Measurements from ENCODE around the gene PARVA. TPM values are rescaled to one million over a fixed set of nuclear protein-coding genes. Genes with fewer than 3 reads are reported as not detected.

The PARVA gene
- total RNA-seq, 4 donors from 2014 or later: 167 to 245 (median 240) TPM

DNA sequence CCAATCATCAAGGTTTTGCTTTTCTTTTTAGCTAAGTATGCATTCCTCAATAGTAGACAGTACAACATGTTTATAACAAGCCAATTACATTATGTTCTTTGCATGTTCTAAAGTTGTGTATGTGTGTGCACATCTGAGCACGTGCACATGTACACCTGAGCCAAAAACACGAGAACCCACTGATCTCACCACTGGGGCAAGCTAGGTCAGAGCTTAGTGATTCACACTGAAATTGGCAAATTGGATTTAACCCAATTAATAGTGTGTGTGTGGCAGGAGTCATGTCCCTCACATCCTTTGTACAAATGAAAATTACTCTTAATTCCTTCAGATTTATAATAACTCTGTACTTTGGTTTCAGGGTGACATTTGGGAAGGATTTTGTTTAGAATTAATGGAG lies 151.1 kb downstream of the PARVA start:
- H3K36me3 ChIP-seq: peaks cover 0 to 88% of the 10 kb centered on the region in 2 donors
- no peaks in the 10 kb centered on the region for H3K9me3 ChIP-seq
- WGBS, 2 donors (ENCODE audit: low coverage in 1 of 2): 75 to 100% methylated on average over 1 to 2 of the region's 2 CpGs
- ATAC-seq: no peak
- H3K4me3 ChIP-seq: no peak overlapping the region
- TF ChIP-seq POLR2A (IDR thresholded peaks at IDR 0.05) (no peak), POLR2AphosphoS5 (IDR thresholded peaks at IDR 0.05) (peak; percentile 36), EP300 (IDR thresholded peaks at IDR 0.05) (no peak)
- peak overlapping the region in 1 of 4 donors; percentile 13 for H3K27ac ChIP-seq
- H3K27me3 ChIP-seq: no peaks in the 10 kb centered on the region
- peaks cover 0 to 65% (median 6%) of the 10 kb centered on the region in 3 donors for H3K4me1 ChIP-seq

- Histone ChIP-seq H3K27me3 (no peaks in the 10 kb centered on the region), H3K27ac (peak overlapping the region in 2 of 4 donors; percentile 13 to 30), H3K4me3 (no peak overlapping the region), H3K36me3 (peaks cover 0 to 82% of the 10 kb centered on the region in 2 donors), H3K9me3 (no peaks in the 10 kb centered on the region), H3K4me1 (peaks cover 0 to 60% (median 6%) of the 10 kb centered on the region in 3 donors)
- WGBS, 2 donors (ENCODE audit: low coverage in 1 of 2): 70 to 82% methylated on average over 4 to 5 of the region's 5 CpGs
- TF ChIP-seq POLR2AphosphoS5 (IDR thresholded peaks at IDR 0.05) (no peak), CTCF (IDR thresholded peaks at IDR 0.05) (no peak), POLR2A (IDR thresholded peaks at IDR 0.05) (no peak), EP300 (IDR thresholded peaks at IDR 0.05) (no peak)
- ATAC-seq: no peak
These were observed 151.7 kb downstream of the PARVA start for GRCh38 chr11:12529041-12529440.

GRCh38 chr11:12529793-12530192 lies 152.4 kb downstream of the PARVA start:
- no peak for ATAC-seq
- Histone ChIP-seq H3K36me3 (peaks cover 0 to 75% of the 10 kb centered on the region in 2 donors), H3K9me3 (no peaks in the 10 kb centered on the region), H3K27me3 (no peaks in the 10 kb centered on the region), H3K27ac (peak overlapping the region in 3 of 4 donors; percentile 12 to 46 (median 35)), H3K4me1 (peaks cover 0 to 54% (median 2%) of the 10 kb centered on the region in 3 donors), H3K4me3 (no peak overlapping the region)
- TF ChIP-seq POLR2AphosphoS5 (IDR thresholded peaks at IDR 0.05) (peak; percentile 46), POLR2A (IDR thresholded peaks at IDR 0.05) (no peak), EP300 (IDR thresholded peaks at IDR 0.05) (no peak), CTCF (IDR thresholded peaks at IDR 0.05) (no peak)

DNA sequence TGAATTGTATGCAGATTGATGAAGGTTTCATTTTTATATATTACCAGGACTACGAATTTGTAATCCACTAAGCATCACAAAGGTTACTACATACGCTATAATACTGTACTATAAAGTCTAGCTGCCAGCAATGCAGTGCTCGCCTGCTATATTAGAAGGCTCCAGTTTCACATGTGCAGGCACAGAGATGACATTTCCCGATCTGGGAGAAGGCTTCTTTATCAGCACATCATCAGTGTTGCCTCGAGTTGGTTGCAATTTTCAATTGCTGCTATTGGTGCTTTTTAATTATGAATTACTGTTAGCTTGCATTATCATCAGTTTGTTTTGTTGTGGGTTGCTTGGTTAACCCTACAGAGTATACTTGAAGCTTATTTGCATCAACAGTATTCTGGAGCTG lies 153.6 kb downstream of the PARVA start:
- TF ChIP-seq POLR2AphosphoS5 (IDR thresholded peaks at IDR 0.05) (no peak), CTCF (IDR thresholded peaks at IDR 0.05) (no peak), POLR2A (IDR thresholded peaks at IDR 0.05) (no peak), EP300 (IDR thresholded peaks at IDR 0.05) (no peak)
- ATAC-seq: no peak
- H3K9me3 ChIP-seq: no peaks in the 10 kb centered on the region
- H3K27me3 ChIP-seq: no peaks in the 10 kb centered on the region
- 76% methylated on average over 5 of the region's 5 CpGs for WGBS, 2 donors (ENCODE audit: low coverage in 1 of 2)
- H3K4me1 ChIP-seq: peaks cover 0 to 42% (median 0%) of the 10 kb centered on the region in 3 donors
- peak overlapping the region in 2 of 4 donors; percentile 15 to 46 for H3K27ac ChIP-seq
- peaks cover 0 to 62% of the 10 kb centered on the region in 2 donors for H3K36me3 ChIP-seq
- H3K4me3 ChIP-seq: no peak overlapping the region

- TF ChIP-seq EP300 (IDR thresholded peaks at IDR 0.05) (no peak), CTCF (IDR thresholded peaks at IDR 0.05) (no peak), POLR2A (IDR thresholded peaks at IDR 0.05) (no peak)
- no peak for ATAC-seq
- WGBS, 2 donors (ENCODE audit: low coverage in 1 of 2): 86% methylated on average over 3 of the region's 3 CpGs; no CpG with 5 or more reads in 1 of the 2 donors
- Histone ChIP-seq H3K9me3 (no peaks in the 10 kb centered on the region), H3K27ac (no peak overlapping the region), H3K36me3 (peaks cover 0 to 57% of the 10 kb centered on the region in 2 donors), H3K4me1 (peaks cover 0 to 35% (median 0%) of the 10 kb centered on the region in 3 donors), H3K27me3 (no peaks in the 10 kb centered on the region), H3K4me3 (no peak overlapping the region)
These were observed 154.3 kb downstream of the PARVA start for GRCh38 chr11:12531681-12532080.

All from gastroesophageal sphincter (tissue), 4 donors.